ENCODE measurements around the gene DHX16. TPM values are rescaled to one million over a fixed set of nuclear protein-coding genes. Genes with fewer than 3 reads are reported as not detected.
"Not testable (repeated sequence)": the region's sequence is repeated elsewhere in the genome, so short reads cannot be mapped to it uniquely, and the experiment has no call there.

Gene DHX16
- total RNA-seq, 1 experiment from 2014 or later: 34.8 TPM

DNA sequence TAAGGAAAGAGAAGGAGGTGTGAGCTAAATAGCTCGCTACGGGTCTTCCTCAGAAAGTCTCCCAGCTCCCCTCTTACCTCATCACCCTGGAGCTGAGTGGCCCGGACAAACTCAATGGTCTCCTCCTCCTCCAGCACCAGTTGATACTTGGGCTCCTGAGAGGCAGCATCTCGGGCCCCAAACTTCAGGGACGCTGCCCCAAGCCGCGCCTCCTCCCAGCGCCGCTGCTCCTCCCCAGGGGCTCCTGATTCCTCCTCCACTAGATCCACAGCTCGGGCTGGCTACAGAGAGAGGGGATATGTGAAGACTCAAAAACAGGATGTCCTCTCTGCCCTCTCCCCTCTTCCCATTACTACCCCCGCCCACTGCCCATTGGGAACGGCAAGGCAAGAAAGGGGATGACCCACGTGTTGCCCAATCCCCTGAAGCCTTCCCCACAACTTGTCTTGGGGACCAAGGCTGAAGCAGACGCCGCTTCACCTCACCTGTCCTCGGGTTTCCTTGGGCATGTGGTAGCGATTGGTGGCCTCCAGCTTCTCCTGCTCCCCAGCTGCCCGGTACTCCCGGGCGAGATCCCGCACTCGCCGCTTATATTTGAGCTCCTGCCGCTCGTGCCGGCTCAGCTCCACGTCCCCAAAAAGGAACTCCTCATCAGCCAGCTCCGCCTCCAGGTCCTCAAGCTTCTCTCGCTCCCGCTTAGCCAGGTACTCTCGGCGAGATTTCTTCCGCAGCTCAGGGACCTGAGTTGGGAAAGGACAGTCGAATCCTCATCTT is 7.6 kb downstream of the DHX16 start:
- Histone ChIP-seq H3K18ac (ENCODE audit: insufficient read length, low read depth, low read length) (no peak overlapping the region), H3K9ac (ENCODE audit: extremely low read depth, insufficient read length, low read length) (no peak overlapping the region), H3K4me2 (ENCODE audit: insufficient read depth, insufficient read length, low read length) (no peak overlapping the region), H2AK5ac (ENCODE audit: insufficient read length, low read length) (no peak overlapping the region), H3K56ac (ENCODE audit: insufficient read length, low read depth, low read length) (no peak overlapping the region), H2BK20ac (ENCODE audit: low read depth, low read length, poor library complexity, severe bottlenecking) (no peak overlapping the region), H3K14ac (ENCODE audit: insufficient read depth, low read length) (no peak overlapping the region), H4K91ac (ENCODE audit: insufficient read length, low read depth, low read length) (no peak overlapping the region), H3K79me2 (ENCODE audit: insufficient read depth, low read length) (no peaks in the 10 kb centered on the region), H3K4me1 (ENCODE audit: insufficient read depth, low read length) (no peaks in the 10 kb centered on the region), H3T11ph (ENCODE audit: low read length) (no peak overlapping the region), H3K23ac (ENCODE audit: insufficient read length, low read depth, low read length) (no peak overlapping the region), H3K27ac (ENCODE audit: insufficient read length, low read depth, low read length) (no peak overlapping the region), H3K27me3 (ENCODE audit: insufficient read depth, low read length) (no peaks in the 10 kb centered on the region), H4K5ac (ENCODE audit: insufficient read length, low read depth, low read length) (no peak overlapping the region), H2BK120ac (ENCODE audit: low read depth, low read length, poor library complexity, severe bottlenecking) (no peak overlapping the region), H3K79me1 (ENCODE audit: insufficient read depth, low read depth, low read length, poor library complexity, severe bottlenecking) (peaks cover 1% of the 10 kb centered on the region), H2AFZ (ENCODE audit: low read length) (no peak overlapping the region), H2BK5ac (ENCODE audit: insufficient read length, low read length) (no peak overlapping the region), H3K4ac (ENCODE audit: low read depth, low read length) (no peak overlapping the region), H4K8ac (replicated peaks; ENCODE audit: insufficient read length, low read depth, low read length) (no peak overlapping the region), H3K9me3 (ENCODE audit: control insufficient read depth, low read depth, low read length) (no peaks in the 10 kb centered on the region), H3K23me2 (ENCODE audit: insufficient read length, low read depth, low read length, poor library complexity, severe bottlenecking) (no peaks in the 10 kb centered on the region), H4K20me1 (ENCODE audit: control insufficient read depth, insufficient read depth, insufficient read length) (no peaks in the 10 kb centered on the region), H2BK15ac (ENCODE audit: low read depth, low read length) (no peak overlapping the region), H2BK12ac (ENCODE audit: insufficient read length, low read depth, low read length) (no peak overlapping the region)
- Mint-ChIP-seq H3K36me3 (ENCODE audit: insufficient read depth in 1 of 3, low read depth in 3 of 3) (peaks cover 23 to 77% (median 56%) of the 10 kb centered on the region in 3 experiments; a peak in 6 of 7 replicates), H3K27me3 (ENCODE audit: low read depth) (no peaks in the 10 kb centered on the region), H3K27ac (no peak overlapping the region; a peak in 1 of 7 replicates), H3K4me3 (no peak overlapping the region), H3K9me3 (no peaks in the 10 kb centered on the region), H3K4me1 (no peaks in the 10 kb centered on the region)
- WGBS (ENCODE audit: extremely low coverage, insufficient read length, low lambda C conversion rate): no CpG with 5 or more reads among the region's 34 CpGs
- TF ChIP-seq, protein P1, sequence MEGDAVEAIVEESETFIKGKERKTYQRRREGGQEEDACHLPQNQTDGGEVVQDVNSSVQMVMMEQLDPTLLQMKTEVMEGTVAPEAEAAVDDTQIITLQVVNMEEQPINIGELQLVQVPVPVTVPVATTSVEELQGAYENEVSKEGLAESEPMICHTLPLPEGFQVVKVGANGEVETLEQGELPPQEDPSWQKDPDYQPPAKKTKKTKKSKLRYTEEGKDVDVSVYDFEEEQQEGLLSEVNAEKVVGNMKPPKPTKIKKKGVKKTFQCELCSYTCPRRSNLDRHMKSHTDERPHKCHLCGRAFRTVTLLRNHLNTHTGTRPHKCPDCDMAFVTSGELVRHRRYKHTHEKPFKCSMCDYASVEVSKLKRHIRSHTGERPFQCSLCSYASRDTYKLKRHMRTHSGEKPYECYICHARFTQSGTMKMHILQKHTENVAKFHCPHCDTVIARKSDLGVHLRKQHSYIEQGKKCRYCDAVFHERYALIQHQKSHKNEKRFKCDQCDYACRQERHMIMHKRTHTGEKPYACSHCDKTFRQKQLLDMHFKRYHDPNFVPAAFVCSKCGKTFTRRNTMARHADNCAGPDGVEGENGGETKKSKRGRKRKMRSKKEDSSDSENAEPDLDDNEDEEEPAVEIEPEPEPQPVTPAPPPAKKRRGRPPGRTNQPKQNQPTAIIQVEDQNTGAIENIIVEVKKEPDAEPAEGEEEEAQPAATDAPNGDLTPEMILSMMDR (conservative IDR thresholded peaks at IDR 0.05): no peak
- DNase-seq: no peak

DNA sequence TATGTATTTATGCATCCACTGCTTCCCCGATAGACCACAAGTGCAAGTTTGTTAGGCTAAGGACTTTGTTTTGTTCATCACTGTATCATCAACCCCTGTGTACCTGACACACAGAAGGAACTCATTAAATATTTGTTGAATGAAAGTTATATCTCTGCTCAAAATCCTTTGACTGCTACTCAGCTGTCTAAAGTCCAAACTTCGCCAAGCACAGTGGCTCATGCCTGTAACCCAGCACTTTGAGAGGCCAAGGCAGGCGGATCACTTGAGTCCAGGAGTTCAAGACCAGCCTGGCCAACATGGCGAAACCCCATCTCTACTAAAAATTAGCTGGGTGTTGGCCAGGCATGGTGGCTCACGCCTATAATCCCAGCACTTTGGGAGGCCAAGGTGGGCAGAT is 14.9 kb downstream of the DHX16 start:
- not testable (repeated sequence) for H3K18ac ChIP-seq (ENCODE audit: insufficient read length, low read depth, low read length); H4K91ac ChIP-seq (ENCODE audit: insufficient read length, low read depth, low read length); H3K14ac ChIP-seq (ENCODE audit: insufficient read depth, low read length); H3K79me2 ChIP-seq (ENCODE audit: insufficient read depth, low read length); H3K27me3 Mint-ChIP-seq (ENCODE audit: low read depth); H4K20me1 ChIP-seq (ENCODE audit: control insufficient read depth, insufficient read depth, insufficient read length); H2BK5ac ChIP-seq (ENCODE audit: insufficient read length, low read length); H3K4ac ChIP-seq (ENCODE audit: low read depth, low read length); H3K4me1 Mint-ChIP-seq; H3K27ac ChIP-seq (ENCODE audit: insufficient read length, low read depth, low read length); H3K79me1 ChIP-seq (ENCODE audit: insufficient read depth, low read depth, low read length, poor library complexity, severe bottlenecking); H2BK20ac ChIP-seq (ENCODE audit: low read depth, low read length, poor library complexity, severe bottlenecking); H3K9ac ChIP-seq (ENCODE audit: extremely low read depth, insufficient read length, low read length); DNase-seq; H4K8ac ChIP-seq (replicated peaks; ENCODE audit: insufficient read length, low read depth, low read length); H2BK120ac ChIP-seq (ENCODE audit: low read depth, low read length, poor library complexity, severe bottlenecking); H2BK15ac ChIP-seq (ENCODE audit: low read depth, low read length); H3K4me2 ChIP-seq (ENCODE audit: insufficient read depth, insufficient read length, low read length); H3K9me3 ChIP-seq (ENCODE audit: control insufficient read depth, low read depth, low read length); H3K56ac ChIP-seq (ENCODE audit: insufficient read length, low read depth, low read length); H3K27ac Mint-ChIP-seq; H3K4me3 Mint-ChIP-seq; H4K5ac ChIP-seq (ENCODE audit: insufficient read length, low read depth, low read length); H3K23ac ChIP-seq (ENCODE audit: insufficient read length, low read depth, low read length); H2AFZ ChIP-seq (ENCODE audit: low read length); H3K23me2 ChIP-seq (ENCODE audit: insufficient read length, low read depth, low read length, poor library complexity, severe bottlenecking); H3K9me3 Mint-ChIP-seq; H3K27me3 ChIP-seq (ENCODE audit: insufficient read depth, low read length); H2AK5ac ChIP-seq (ENCODE audit: insufficient read length, low read length); H3K4me1 ChIP-seq (ENCODE audit: insufficient read depth, low read length); H2BK12ac ChIP-seq (ENCODE audit: insufficient read length, low read depth, low read length); H3T11ph ChIP-seq (ENCODE audit: low read length)
- WGBS (ENCODE audit: extremely low coverage, insufficient read length, low lambda C conversion rate): no CpG with 5 or more reads among the region's 5 CpGs
- H3K36me3 Mint-ChIP-seq (ENCODE audit: insufficient read depth in 1 of 3, low read depth in 3 of 3): peaks cover 33 to 88% (median 71%) of the 10 kb centered on the region in 3 experiments; a peak in 6 of 7 replicates

Measured in H9 (cell line).